B cell (primary cell): ENCODE data around the gene TRMT10A. TPM values are rescaled to one million over a fixed set of nuclear protein-coding genes. Genes with fewer than 3 reads are reported as not detected.

Experiments
- polyA plus RNA-seq: library from polyadenylated mRNA; depleted of rRNA; stranded (reverse); fragments of >200 nt; gene quantifications from 2 replicates; pipeline ENCODE4 v1.2.3, GENCODE V29; 2012
- total RNA-seq, 2 donors: library from RNA; stranded (reverse); fragments of 120-200 nt in 1 of 2; gene quantifications; 1 replicate in 1 of 2; 2 replicates in 1 of 2; pipeline versions ENCODE4 v1.2.3 to v1.2.4, GENCODE V29; 2013 to 2022

TRMT10A gene
- total and polyA plus RNA-seq, 2 donors (not counting 1 experiment from before 2014, with no cell fraction given): 1.4 to 5.5 TPM

Other genes with a start within 250 kb of the TRMT10A start
- gene ADH1B, start 242.6 kb downstream of the TRMT10A start, total RNA-seq: not detected in 2 replicates
- not detected in 2 replicates for gene ADH1B, start 242.6 kb downstream of the TRMT10A start, polyA plus RNA-seq
- gene ADH1C, start 211.3 kb downstream of the TRMT10A start, total RNA-seq: not detected in 2 replicates
- gene ADH1C, start 211.3 kb downstream of the TRMT10A start, polyA plus RNA-seq: not detected in 2 replicates
- not detected in 2 replicates for gene ADH7, start 128.7 kb downstream of the TRMT10A start, total RNA-seq
- gene ADH7, start 128.7 kb downstream of the TRMT10A start, polyA plus RNA-seq: not detected in 2 replicates
- not detected in 2 replicates for gene C4orf17, start 53.0 kb downstream of the TRMT10A start, total RNA-seq
- gene C4orf17, start 53.0 kb downstream of the TRMT10A start, polyA plus RNA-seq: not detected in 2 replicates
- 0.44 TPM in 1 of 2 replicates, not detected in the other for gene MTTP, start 10.8 kb upstream of the TRMT10A start, total RNA-seq
- gene MTTP, start 10.8 kb upstream of the TRMT10A start, polyA plus RNA-seq: 0.03 TPM in 1 of 2 replicates, not detected in the other
- gene C4orf54, start 93.8 kb upstream of the TRMT10A start, total RNA-seq: not detected in 2 replicates
- not detected in 2 replicates for gene C4orf54, start 93.8 kb upstream of the TRMT10A start, polyA plus RNA-seq